ENCODE measurements around the gene FKBP8. TPM values are rescaled to one million over a fixed set of nuclear protein-coding genes. Genes with fewer than 3 reads are reported as not detected.
A peak's percentile ranks its signal among the peaks of the same experiment; 100 is the strongest.

The FKBP8 gene
- total RNA-seq, 2 donors from 2014 or later, result 235 to 247 TPM

DNA sequence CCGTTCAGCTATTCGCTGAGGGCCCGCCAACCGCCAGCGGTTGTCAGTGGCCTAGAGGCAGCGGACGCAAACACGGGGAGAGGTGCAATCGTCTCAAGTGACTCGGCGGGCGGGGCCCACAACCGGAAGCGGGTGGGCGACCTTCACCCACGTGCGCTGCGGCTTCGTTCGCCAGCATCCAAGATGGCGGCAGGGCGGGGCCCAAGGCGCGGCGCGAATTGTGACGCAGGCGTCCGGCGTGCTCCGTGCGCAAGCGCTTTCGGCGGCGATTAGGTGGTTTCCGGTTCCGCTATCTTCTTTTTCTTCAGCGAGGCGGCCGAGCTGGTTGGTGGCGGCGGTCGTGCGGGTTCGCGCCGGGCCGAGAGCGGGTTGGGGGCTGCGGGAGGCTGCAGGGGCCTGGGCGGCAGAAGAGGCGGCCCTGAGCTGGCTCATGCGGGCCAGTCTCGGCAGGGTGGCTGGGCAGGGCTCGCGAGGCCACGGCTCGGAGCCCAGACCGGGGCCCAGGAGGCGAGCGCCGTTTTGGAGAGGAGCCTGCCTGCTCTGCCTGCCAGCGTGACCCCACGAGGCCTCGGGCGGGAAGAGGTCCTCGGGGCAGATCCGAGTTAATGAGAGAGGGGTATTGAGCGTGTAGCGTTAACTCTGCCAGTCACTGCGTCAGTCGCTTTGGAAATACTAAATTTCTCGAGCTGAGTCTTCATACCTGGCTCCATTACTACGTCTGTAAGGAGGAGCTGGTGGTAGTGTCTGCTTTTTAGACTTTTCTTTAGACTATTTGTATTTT is 28.4 kb upstream of the FKBP8 start, which contains the start of gene UBA52:
UBA52 (plus strand) TSS at position 294 of the 781 bp plus-strand sequence. CDS start 1,444 bp downstream, outside the sequence.
- ATAC-seq (peak; percentile 97), DNase-seq (peak; percentile 98 to 99 (median 98))
- Histone ChIP-seq H3K36me3 (replicated peaks in 1 of 2; ENCODE audit: insufficient read depth in 1 of 2, low read depth in 2 of 2) (peaks cover 18 to 28% of the 10 kb centered on the region in 2 donors), H3K27me3 (no peaks in the 10 kb centered on the region), H3K4me1 (peaks cover 20% of the 10 kb centered on the region), H3K4me3 (peak within 1 kb of the TSS; percentile 40 to 84), H3K9me3 (no peaks in the 10 kb centered on the region), H3K27ac (peak within 1 kb of the TSS; percentile 64 to 85 (median 80))
- intact Hi-C loops (cut with DNase I), result no loop called here
- peak; percentile 68 to 89 (median 82) for TF ChIP-seq POLR2A (IDR thresholded peaks at IDR 0.05)
- TF ChIP-seq, protein P1, sequence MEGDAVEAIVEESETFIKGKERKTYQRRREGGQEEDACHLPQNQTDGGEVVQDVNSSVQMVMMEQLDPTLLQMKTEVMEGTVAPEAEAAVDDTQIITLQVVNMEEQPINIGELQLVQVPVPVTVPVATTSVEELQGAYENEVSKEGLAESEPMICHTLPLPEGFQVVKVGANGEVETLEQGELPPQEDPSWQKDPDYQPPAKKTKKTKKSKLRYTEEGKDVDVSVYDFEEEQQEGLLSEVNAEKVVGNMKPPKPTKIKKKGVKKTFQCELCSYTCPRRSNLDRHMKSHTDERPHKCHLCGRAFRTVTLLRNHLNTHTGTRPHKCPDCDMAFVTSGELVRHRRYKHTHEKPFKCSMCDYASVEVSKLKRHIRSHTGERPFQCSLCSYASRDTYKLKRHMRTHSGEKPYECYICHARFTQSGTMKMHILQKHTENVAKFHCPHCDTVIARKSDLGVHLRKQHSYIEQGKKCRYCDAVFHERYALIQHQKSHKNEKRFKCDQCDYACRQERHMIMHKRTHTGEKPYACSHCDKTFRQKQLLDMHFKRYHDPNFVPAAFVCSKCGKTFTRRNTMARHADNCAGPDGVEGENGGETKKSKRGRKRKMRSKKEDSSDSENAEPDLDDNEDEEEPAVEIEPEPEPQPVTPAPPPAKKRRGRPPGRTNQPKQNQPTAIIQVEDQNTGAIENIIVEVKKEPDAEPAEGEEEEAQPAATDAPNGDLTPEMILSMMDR (IDR thresholded peaks at IDR 0.05), result peak in 3 of 7 experiments; percentile 22 to 30 (median 24)
- 1% methylated on average over 19 to 75 of the region's 75 CpGs for WGBS, 2 donors

DNA sequence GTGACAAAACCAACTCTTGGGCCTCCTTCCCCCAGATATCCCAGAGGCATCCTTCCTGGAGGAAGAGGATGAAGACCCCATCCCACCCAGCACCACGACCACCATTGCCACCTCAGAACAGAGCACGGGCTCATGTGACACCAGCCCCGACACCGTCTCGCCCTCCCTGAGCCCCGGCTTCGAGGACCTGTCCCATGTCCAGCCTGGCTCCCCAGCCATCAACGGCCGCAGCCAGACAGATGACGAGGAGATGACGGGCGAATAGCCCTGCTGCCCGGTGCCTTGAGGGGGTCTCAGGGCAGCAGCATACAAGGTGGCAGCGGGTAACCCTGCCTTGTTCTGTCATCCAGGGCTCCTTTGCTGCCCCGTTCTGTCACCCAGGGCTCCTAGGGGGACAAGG is 25.0 kb upstream of the FKBP8 start:
- Histone ChIP-seq H3K36me3 (replicated peaks in 1 of 2; ENCODE audit: insufficient read depth in 1 of 2, low read depth in 2 of 2) (peaks cover 16 to 35% of the 10 kb centered on the region in 2 donors), H3K27me3 (no peaks in the 10 kb centered on the region), H3K27ac (no peak overlapping the region), H3K4me1 (peaks cover 16% of the 10 kb centered on the region), H3K4me3 (no peak overlapping the region), H3K9me3 (no peaks in the 10 kb centered on the region)
- DNase-seq (no peak), ATAC-seq (no peak)
- TF ChIP-seq POLR2A (IDR thresholded peaks at IDR 0.05), result no peak
- TF ChIP-seq, protein P1 (IDR thresholded peaks at IDR 0.05), result no peak
- intact Hi-C loops (cut with DNase I), result loop anchor here (10.0 kb wide), 1 partner anchor 104 kb away; no protein-coding TSS in a partner anchor
- 84 to 100% methylated on average over 1 to 12 of the region's 15 CpGs for WGBS, 2 donors

DNA sequence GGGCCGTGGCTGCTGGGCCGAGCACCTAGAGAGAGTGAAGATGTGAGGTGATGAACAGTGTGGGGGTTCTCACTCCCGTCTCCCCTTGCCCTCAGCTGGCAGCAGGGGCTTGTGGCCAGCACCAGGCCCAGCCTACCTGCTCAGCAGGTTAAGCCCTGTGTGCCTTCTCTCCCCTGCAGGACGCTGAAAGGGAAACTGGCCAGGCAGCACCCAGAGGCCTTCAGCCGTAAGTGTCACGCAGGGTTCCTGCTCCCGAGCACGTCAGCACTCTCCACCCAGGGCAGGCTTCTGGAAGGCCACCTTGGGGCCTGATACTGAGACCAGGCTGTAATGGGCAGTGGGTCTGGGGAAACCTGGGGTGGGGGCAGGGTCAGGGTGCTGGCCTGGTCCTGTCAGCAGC is 23.6 kb upstream of the FKBP8 start:
- Histone ChIP-seq H3K9me3 (no peaks in the 10 kb centered on the region), H3K4me3 (no peak overlapping the region), H3K27ac (no peak overlapping the region), H3K36me3 (replicated peaks in 1 of 2; ENCODE audit: insufficient read depth in 1 of 2, low read depth in 2 of 2) (peaks cover 16 to 39% of the 10 kb centered on the region in 2 donors), H3K27me3 (no peaks in the 10 kb centered on the region), H3K4me1 (peaks cover 4% of the 10 kb centered on the region)
- ATAC-seq (no peak), DNase-seq (no peak)
- intact Hi-C loops (cut with DNase I), result loop anchor here (10.0 kb wide), 1 partner anchor 102 kb away; no protein-coding TSS in a partner anchor
- WGBS, 2 donors, result 80 to 97% methylated on average over 1 to 8 of the region's 8 CpGs
- TF ChIP-seq, protein P1 (IDR thresholded peaks at IDR 0.05), result no peak
- TF ChIP-seq POLR2A (IDR thresholded peaks at IDR 0.05), result no peak

DNA sequence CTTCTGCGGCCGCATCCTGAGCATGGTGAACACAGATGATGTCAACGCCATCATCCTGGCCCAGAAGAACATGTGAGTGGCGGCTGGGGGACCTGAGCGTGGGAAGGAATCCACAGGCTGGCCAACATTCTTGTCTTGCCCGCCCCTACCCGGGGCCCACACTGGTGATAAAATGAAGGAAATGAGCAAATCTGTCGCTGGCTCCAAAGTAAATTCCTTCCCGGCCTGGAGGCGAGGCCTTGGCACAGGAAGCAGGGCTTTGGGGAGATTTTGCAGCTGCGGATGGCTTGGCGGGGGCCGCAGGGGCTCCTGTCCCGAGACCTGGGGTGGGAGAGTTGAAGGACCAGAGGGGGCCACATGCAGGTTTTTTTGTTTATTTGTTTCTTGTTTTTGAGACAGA is 18.7 kb upstream of the FKBP8 start:
- no peaks in the 10 kb centered on the region for H3K27me3 ChIP-seq
- WGBS, 2 donors, result 73 to 91% methylated on average over 14 of the region's 14 CpGs
- TF ChIP-seq, protein P1 (IDR thresholded peaks at IDR 0.05), result no peak
- no peak for TF ChIP-seq POLR2A (IDR thresholded peaks at IDR 0.05)
- H3K9me3 ChIP-seq, result no peaks in the 10 kb centered on the region
- intact Hi-C loops (cut with DNase I), result loop anchor here (10.0 kb wide), 1 partner anchor 97 kb away; no protein-coding TSS in a partner anchor
- no peak overlapping the region for H3K4me3 ChIP-seq
- peak in 1 of 4 donors; percentile 19 for DNase-seq
- ATAC-seq, result no peak
- peaks cover 15% of the 10 kb centered on the region for H3K4me1 ChIP-seq
- peak overlapping the region in 1 of 4 donors; percentile 17 for H3K27ac ChIP-seq
- H3K36me3 ChIP-seq (replicated peaks in 1 of 2; ENCODE audit: insufficient read depth in 1 of 2, low read depth in 2 of 2), result peaks cover 15 to 25% of the 10 kb centered on the region in 2 donors
